ENCODE measurements around the gene IFRD2. TPM values are rescaled to one million over a fixed set of nuclear protein-coding genes. Genes with fewer than 3 reads are reported as not detected.

The IFRD2 gene
- total RNA-seq, 4 donors from 2014 or later: 37.3 to 85.4 (median 64.9) TPM

- H3K9me3 ChIP-seq: no peaks in the 10 kb centered on the region
- H3K27ac ChIP-seq: peak within 1 kb of the TSS; percentile 95 to 100 (median 98)
- WGBS, 2 donors (ENCODE audit: low coverage in 1 of 2): 47% methylated on average over 7 of the region's 21 CpGs; no CpG with 5 or more reads in 1 of the 2 donors
- H3K36me3 ChIP-seq: no peaks in the 10 kb centered on the region
- TF ChIP-seq POLR2AphosphoS5 (IDR thresholded peaks at IDR 0.05): peak; percentile 88
- TF ChIP-seq POLR2A (IDR thresholded peaks at IDR 0.05): no peak
- H3K4me1 ChIP-seq: peaks cover 0 to 97% (median 48%) of the 10 kb centered on the region in 3 donors
- H3K27me3 ChIP-seq: peaks cover 5% of the 10 kb centered on the region
- ATAC-seq: peak; percentile 15
- H3K4me3 ChIP-seq: peak within 1 kb of the TSS; percentile 7 to 68
Measured at GRCh38 chr3:50268703-50269451, 23.4 kb downstream of the IFRD2 start, which contains the start of gene SEMA3B. Gene SEMA3B, plus strand, starts transcription at chr3:50269147. Its CDS starts 94 bp downstream, at chr3:50269241.

DNA sequence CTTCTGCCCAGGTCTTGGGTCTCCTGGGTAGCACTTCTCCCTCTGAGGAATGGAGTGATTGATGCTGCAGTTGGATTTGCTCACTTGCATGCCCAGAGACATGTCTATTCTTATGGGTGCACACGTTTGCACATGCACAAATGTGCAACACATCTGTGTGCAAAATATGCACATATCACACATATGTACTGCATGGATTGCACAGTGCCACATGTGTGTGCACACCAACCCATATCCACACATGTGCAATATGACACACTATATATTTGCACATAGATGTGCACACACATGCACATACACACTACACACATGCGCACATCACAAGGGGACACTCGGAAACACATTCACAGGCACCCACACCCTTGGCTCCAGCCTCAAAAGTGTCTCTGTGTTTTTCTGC is 24.0 kb downstream of the IFRD2 start:
- ATAC-seq: no peak
- WGBS, 2 donors (ENCODE audit: low coverage in 1 of 2): 20 to 40% methylated on average over 2 to 3 of the region's 3 CpGs
- Histone ChIP-seq H3K27ac (peak overlapping the region in 3 of 4 donors; percentile 95 to 100 (median 98)), H3K36me3 (no peaks in the 10 kb centered on the region), H3K27me3 (no peaks in the 10 kb centered on the region), H3K4me1 (peaks cover 0 to 97% (median 44%) of the 10 kb centered on the region in 3 donors), H3K9me3 (no peaks in the 10 kb centered on the region), H3K4me3 (peak overlapping the region in 1 of 2 donors; percentile 68)
- no peak for TF ChIP-seq POLR2A (IDR thresholded peaks at IDR 0.05)
- TF ChIP-seq, protein P1, sequence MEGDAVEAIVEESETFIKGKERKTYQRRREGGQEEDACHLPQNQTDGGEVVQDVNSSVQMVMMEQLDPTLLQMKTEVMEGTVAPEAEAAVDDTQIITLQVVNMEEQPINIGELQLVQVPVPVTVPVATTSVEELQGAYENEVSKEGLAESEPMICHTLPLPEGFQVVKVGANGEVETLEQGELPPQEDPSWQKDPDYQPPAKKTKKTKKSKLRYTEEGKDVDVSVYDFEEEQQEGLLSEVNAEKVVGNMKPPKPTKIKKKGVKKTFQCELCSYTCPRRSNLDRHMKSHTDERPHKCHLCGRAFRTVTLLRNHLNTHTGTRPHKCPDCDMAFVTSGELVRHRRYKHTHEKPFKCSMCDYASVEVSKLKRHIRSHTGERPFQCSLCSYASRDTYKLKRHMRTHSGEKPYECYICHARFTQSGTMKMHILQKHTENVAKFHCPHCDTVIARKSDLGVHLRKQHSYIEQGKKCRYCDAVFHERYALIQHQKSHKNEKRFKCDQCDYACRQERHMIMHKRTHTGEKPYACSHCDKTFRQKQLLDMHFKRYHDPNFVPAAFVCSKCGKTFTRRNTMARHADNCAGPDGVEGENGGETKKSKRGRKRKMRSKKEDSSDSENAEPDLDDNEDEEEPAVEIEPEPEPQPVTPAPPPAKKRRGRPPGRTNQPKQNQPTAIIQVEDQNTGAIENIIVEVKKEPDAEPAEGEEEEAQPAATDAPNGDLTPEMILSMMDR (IDR thresholded peaks at IDR 0.05): no peak
- TF ChIP-seq POLR2AphosphoS5 (IDR thresholded peaks at IDR 0.05): no peak
- TF ChIP-seq EP300 (IDR thresholded peaks at IDR 0.05): no peak

DNA sequence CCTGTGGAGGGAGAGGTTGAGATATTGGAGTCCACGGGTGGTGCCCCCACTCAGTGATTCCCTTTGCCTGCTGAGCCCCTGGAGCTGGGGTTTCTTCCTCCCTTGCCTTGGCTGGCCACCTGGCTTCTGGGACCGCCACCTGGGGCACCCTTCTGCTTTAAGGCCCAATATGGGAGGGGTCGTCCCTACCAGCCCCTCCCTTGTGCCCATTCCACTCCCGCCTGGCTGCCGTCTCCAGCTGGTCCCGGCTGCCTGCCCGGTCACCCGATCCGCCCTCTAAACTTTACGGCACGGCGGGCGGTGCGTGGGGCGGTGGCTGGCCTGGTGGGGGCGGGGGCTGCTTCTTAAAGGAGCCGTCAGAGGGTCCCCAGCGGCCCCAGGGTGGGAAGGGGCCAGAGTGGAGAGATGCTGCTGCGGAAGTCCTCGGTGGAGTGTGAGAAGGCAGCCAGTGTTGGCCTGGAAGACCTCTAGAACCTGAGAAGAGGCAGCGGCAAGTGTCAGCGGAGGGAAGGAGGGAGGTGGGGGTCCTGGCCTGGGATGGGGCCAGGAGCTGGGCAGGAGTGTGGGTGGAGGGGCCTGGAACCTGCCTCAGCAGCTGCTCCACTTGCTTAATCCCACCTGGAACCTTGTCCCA is 24.8 kb downstream of the IFRD2 start:
- peaks cover 0 to 97% (median 40%) of the 10 kb centered on the region in 3 donors for H3K4me1 ChIP-seq
- TF ChIP-seq POLR2A (IDR thresholded peaks at IDR 0.05) (peak; percentile 68 to 75), POLR2AphosphoS5 (IDR thresholded peaks at IDR 0.05) (peak; percentile 93), EP300 (IDR thresholded peaks at IDR 0.05) (no peak)
- TF ChIP-seq, protein P1 (IDR thresholded peaks at IDR 0.05): peak in 1 of 4 experiments; percentile 20
- H3K27ac ChIP-seq: peak overlapping the region; percentile 95 to 100 (median 98)
- peak; percentile 23 for ATAC-seq
- H3K27me3 ChIP-seq: no peaks in the 10 kb centered on the region
- no peaks in the 10 kb centered on the region for H3K36me3 ChIP-seq
- peak overlapping the region; percentile 66 to 68 for H3K4me3 ChIP-seq
- no peaks in the 10 kb centered on the region for H3K9me3 ChIP-seq
- 0 to 5% methylated on average over 1 to 4 of the region's 22 CpGs for WGBS, 2 donors (ENCODE audit: low coverage in 1 of 2)

- 0 to 20% methylated on average over 1 of the region's 7 CpGs for WGBS, 2 donors (ENCODE audit: low coverage in 1 of 2)
Measured at GRCh38 chr3:50266836-50267235, 25.4 kb downstream of the IFRD2 start.

DNA sequence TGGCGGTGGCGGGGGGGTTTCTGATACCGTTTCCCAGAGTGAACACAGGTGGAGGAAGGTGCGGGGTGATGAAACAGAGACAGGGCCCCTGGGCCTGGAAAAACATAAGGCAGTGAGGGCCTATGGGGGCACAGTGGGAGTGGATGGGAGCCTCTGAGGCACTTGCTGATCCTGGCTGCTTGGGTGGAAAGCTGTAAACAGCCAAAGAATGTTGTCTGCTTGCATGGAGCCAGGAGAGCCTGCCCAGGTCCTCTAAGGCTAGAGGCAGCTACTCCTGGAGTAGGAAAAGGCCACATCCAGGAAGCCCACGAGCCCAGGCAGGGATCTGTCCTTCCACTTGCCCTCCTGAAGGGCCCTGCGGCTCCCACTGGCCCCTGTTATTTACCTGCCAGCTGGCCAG is 26.2 kb downstream of the IFRD2 start:
- Histone ChIP-seq H3K4me1 (peaks cover 0 to 99% (median 46%) of the 10 kb centered on the region in 3 donors), H3K9me3 (no peaks in the 10 kb centered on the region), H3K36me3 (no peaks in the 10 kb centered on the region), H3K4me3 (peak overlapping the region in 1 of 2 donors; percentile 68), H3K27me3 (no peaks in the 10 kb centered on the region), H3K27ac (peak overlapping the region; percentile 95 to 100 (median 98))
- 85% methylated on average over 4 of the region's 6 CpGs; no CpG with 5 or more reads in 1 of the 2 donors for WGBS, 2 donors (ENCODE audit: low coverage in 1 of 2)
- no peak for TF ChIP-seq POLR2A (IDR thresholded peaks at IDR 0.05)
- no peak for TF ChIP-seq EP300 (IDR thresholded peaks at IDR 0.05)
- no peak for TF ChIP-seq POLR2AphosphoS5 (IDR thresholded peaks at IDR 0.05)
- TF ChIP-seq, protein P1 (IDR thresholded peaks at IDR 0.05): no peak
- no peak for ATAC-seq

More at GRCh38 chr3:50266836-50267235, 25.4 kb downstream of the IFRD2 start:
- ATAC-seq: no peak
- TF ChIP-seq POLR2A (IDR thresholded peaks at IDR 0.05) (no peak), POLR2AphosphoS5 (IDR thresholded peaks at IDR 0.05) (no peak), EP300 (IDR thresholded peaks at IDR 0.05) (no peak)
- TF ChIP-seq, protein P1 (IDR thresholded peaks at IDR 0.05): no peak
- H3K9me3 ChIP-seq: no peaks in the 10 kb centered on the region
- no peaks in the 10 kb centered on the region for H3K36me3 ChIP-seq
- H3K4me1 ChIP-seq: peaks cover 0 to 96% (median 40%) of the 10 kb centered on the region in 3 donors
- no peaks in the 10 kb centered on the region for H3K27me3 ChIP-seq
- peak overlapping the region; percentile 66 to 68 for H3K4me3 ChIP-seq
- peak overlapping the region; percentile 95 to 100 (median 98) for H3K27ac ChIP-seq

Data from gastroesophageal sphincter (tissue), 4 donors.